T-cell (primary cell): ENCODE measurements around the gene RASSF3. TPM values are rescaled to one million over a fixed set of nuclear protein-coding genes. Genes with fewer than 3 reads are reported as not detected.
A peak's percentile ranks its signal among the peaks of the same experiment; 100 is the strongest.

Source experiments
- ATAC-seq, 4 experiments: fragments of 200-7000 bp in 3 of 4; fragments of 150-1000 bp in 1 of 4; cut with Tn5 transposase; replicated peaks in 1 of 4; 1 replicate in 3 of 4; 2 replicates in 1 of 4; pipeline ENCODE4 v1.10.0; 2021; ENCODE audit warnings: moderate library complexity in 3 of 4, mild to moderate bottlenecking in 2 of 4, moderate number of reproducible peaks in 1 of 4
- CTCF ChIA-PET, 2 donors: fragments of 300-600 bp; sonication (Branson Sonifier 250); formaldehyde crosslinking; loops; one replicate each; lab custom pipeline; 2022; ENCODE audit warnings: antibody characterized with exemption in 2 of 2; lab: Charles Lee
- POLR2A ChIA-PET, 2 donors: fragments of 300-600 bp; sonication (Branson Sonifier 250); formaldehyde crosslinking; loops; one replicate each; lab custom pipeline; 2022; ENCODE audit warnings: antibody characterized with exemption in 2 of 2; lab: Charles Lee
- DNase-seq, 35 experiments: peaks; one replicate each; pipeline versions ENCODE4 v3.0.0 to v3.0.0-alpha.2; 2013 to 2023
- H3K27ac ChIP-seq: one replicate; pipeline ENCODE4 v1.5.1; 2013; ENCODE audit warnings: low read length
- H3K27me3 ChIP-seq, 2 experiments: replicated peaks in 1 of 2; 1 replicate in 1 of 2; 2 replicates in 1 of 2; pipeline versions ENCODE4 v1.6.1 to v1.7.0; 2013; ENCODE audit warnings: low read length in 1 of 2, mixed read lengths in 1 of 2; ENCODE audit not compliant: control insufficient read depth in 2 of 2, insufficient read depth in 2 of 2; ENCODE audit errors: extremely low read depth in 1 of 2
- H3K36me3 ChIP-seq, 2 donors: 1 replicate in 1 of 2; 2 replicates in 1 of 2; pipeline versions ENCODE4 v1.6.1 to v1.7.0; 2013; ENCODE audit warnings: low read length in 1 of 2; ENCODE audit not compliant: control insufficient read depth in 2 of 2, insufficient read depth in 1 of 2; ENCODE audit errors: extremely low read depth in 1 of 2
- H3K4me1 ChIP-seq, 2 experiments: 1 replicate in 1 of 2; 2 replicates in 1 of 2; pipeline versions ENCODE4 v1.6.1 to v1.7.0; 2013; ENCODE audit warnings: low read length in 2 of 2, mixed read lengths in 1 of 2; ENCODE audit not compliant: insufficient read depth in 2 of 2, control insufficient read depth in 1 of 2; ENCODE audit errors: extremely low read depth in 1 of 2
- H3K4me3 ChIP-seq, 2 donors: 1 replicate in 1 of 2; 2 replicates in 1 of 2; pipeline versions ENCODE4 v1.5.1 to v1.7.0; 2013; ENCODE audit warnings: mild to moderate bottlenecking in 2 of 2, low read length in 1 of 2, moderate library complexity in 1 of 2; ENCODE audit not compliant: control insufficient read depth in 1 of 2; ENCODE audit errors: extremely low read depth in 1 of 2
- H3K9me3 ChIP-seq: 2 replicates; pipeline ENCODE4 v1.7.0; 2013
- H3K27ac Mint-ChIP-seq, 2 donors: one replicate each; pipeline ENCODE4 v1.8.0; 2020 to 2021; ENCODE audit warnings: mild to moderate bottlenecking in 2 of 2, mixed read lengths in 2 of 2
- H3K27me3 Mint-ChIP-seq, 2 donors: one replicate each; pipeline ENCODE4 v1.8.0; 2021 to 2022; ENCODE audit warnings: mixed read lengths in 2 of 2
- H3K36me3 Mint-ChIP-seq: one replicate; pipeline ENCODE4 v1.8.0; 2021; ENCODE audit warnings: mixed read lengths
- H3K4me1 Mint-ChIP-seq, 3 donors: one replicate each; pipeline ENCODE4 v1.8.0; 2020 to 2022; ENCODE audit warnings: mixed read lengths in 3 of 3, mild to moderate bottlenecking in 1 of 3
- H3K4me3 Mint-ChIP-seq, 3 donors: one replicate each; pipeline ENCODE4 v1.8.0; 2020 to 2022; ENCODE audit warnings: mild to moderate bottlenecking in 3 of 3, mixed read lengths in 3 of 3, moderate library complexity in 3 of 3
- H3K9me3 Mint-ChIP-seq, 3 donors: one replicate each; pipeline ENCODE4 v1.8.0; 2020 to 2022; ENCODE audit warnings: mixed read lengths in 3 of 3
- WGBS: methylation state at CpG from one replicate; pipeline ENCODE4 v1.1.5; 2013; ENCODE audit warnings: missing lambda C conversion rate; ENCODE audit not compliant: insufficient coverage; 5-methylcytosine and 5-hydroxymethylcytosine counted together
- total RNA-seq, 35 experiments: library from RNA in 6 of 35; stranded (reverse) in 6 of 35; fragments of 120-200 nt in 1 of 35; gene quantifications; one replicate each; pipeline versions ENCODE4 v1.2.1 to v1.2.4 and lab custom pipeline; 2013 to 2026

The RASSF3 gene
- total RNA-seq, 5 donors from 2014 or later (not counting 1 experiment from before 2014, with no cell fraction given), result 113 to 167 (median 149) TPM

GRCh38 chr12:64670019-64670418 lies 59.7 kb downstream of the RASSF3 start:
- H3K4me1 ChIP-seq, result peaks cover 89 to 92% of the 10 kb centered on the region in 2 experiments
- no peaks in the 10 kb centered on the region for H3K9me3 ChIP-seq
- no peaks in the 10 kb centered on the region for H3K9me3 Mint-ChIP-seq
- H3K4me1 Mint-ChIP-seq, result peaks cover 93 to 97% (median 94%) of the 10 kb centered on the region in 3 donors
- CTCF ChIA-PET, result interaction anchor here (0.6 to 3.7 kb wide), 30 partner anchors 9 to 1874 kb away, joined by 3 to 34 read pairs (median 4); no protein-coding TSS in a partner anchor
- H3K36me3 ChIP-seq, result no peaks in the 10 kb centered on the region
- H3K4me3 Mint-ChIP-seq, result peak overlapping the region; percentile 76 to 90 (median 82)
- peak in 4 of 35 experiments; percentile 12 to 58 (median 27) for DNase-seq
- ATAC-seq, result no peak
- peak overlapping the region; percentile 56 to 75 for H3K4me3 ChIP-seq
- WGBS, result 0% methylated on average over 2 of the region's 4 CpGs
- H3K27me3 Mint-ChIP-seq, result no peaks in the 10 kb centered on the region
- H3K27me3 ChIP-seq, result no peaks in the 10 kb centered on the region
- H3K36me3 Mint-ChIP-seq, result peaks cover 7% of the 10 kb centered on the region
- POLR2A ChIA-PET, result interaction anchor here (0.6 to 2.9 kb wide), 26 partner anchors 9 to 1632 kb away, joined by 3 to 32 read pairs (median 4); partner anchors contain the start of genes HELB (in 1 of the 2) and KICS2 (in 1 of the 2)
- peak overlapping the region; percentile 97 to 99 for H3K27ac Mint-ChIP-seq
- H3K27ac ChIP-seq, result peak overlapping the region; percentile 91

GRCh38 chr12:64670919-64671639 lies 60.8 kb downstream of the RASSF3 start:
- Mint-ChIP-seq H3K27me3 (no peaks in the 10 kb centered on the region), H3K27ac (peak overlapping the region; percentile 97 to 99), H3K36me3 (peaks cover 7% of the 10 kb centered on the region), H3K4me3 (peak overlapping the region; percentile 76 to 90 (median 82)), H3K4me1 (peaks cover 90 to 95% (median 92%) of the 10 kb centered on the region in 3 donors), H3K9me3 (no peaks in the 10 kb centered on the region)
- ChIA-PET POLR2A (interaction anchor here in 1 of 2 donors (1.6 kb wide), 1 partner anchor 15 kb away, joined by 6 read pairs; no protein-coding TSS in a partner anchor), CTCF (interaction anchor here (0.5 kb wide), 2 partner anchors 14 to 25 kb away, joined by 3 to 8 read pairs; no protein-coding TSS in a partner anchor)
- DNase-seq (peak in 1 of 35 experiments; percentile 51), ATAC-seq (no peak)
- H3K27ac ChIP-seq, result peak overlapping the region; percentile 91
- WGBS, result no CpG with 5 or more reads among the region's 8 CpGs
- peak overlapping the region in 1 of 2 donors; percentile 46 for H3K4me3 ChIP-seq
- H3K27me3 ChIP-seq, result no peaks in the 10 kb centered on the region
- H3K9me3 ChIP-seq, result no peaks in the 10 kb centered on the region
- peaks cover 91 to 92% of the 10 kb centered on the region in 2 experiments for H3K4me1 ChIP-seq
- no peaks in the 10 kb centered on the region for H3K36me3 ChIP-seq

- Mint-ChIP-seq H3K4me1 (peaks cover 88 to 95% (median 92%) of the 10 kb centered on the region in 3 donors), H3K9me3 (no peaks in the 10 kb centered on the region), H3K27me3 (no peaks in the 10 kb centered on the region), H3K27ac (peak overlapping the region; percentile 97 to 99), H3K36me3 (peaks cover 7% of the 10 kb centered on the region), H3K4me3 (peak overlapping the region; percentile 76 to 90 (median 82))
- ChIA-PET POLR2A (no interaction called here), CTCF (no interaction called here)
- Histone ChIP-seq H3K4me3 (no peak overlapping the region), H3K9me3 (no peaks in the 10 kb centered on the region), H3K36me3 (no peaks in the 10 kb centered on the region), H3K27ac (peak overlapping the region; percentile 91), H3K27me3 (no peaks in the 10 kb centered on the region), H3K4me1 (peaks cover 87 to 95% of the 10 kb centered on the region in 2 experiments)
- no peak for DNase-seq
- no peak for ATAC-seq
- no CpG with 5 or more reads among the region's 4 CpGs for WGBS
Observed at GRCh38 chr12:64671681-64672080, 61.4 kb downstream of the RASSF3 start.

GRCh38 chr12:64672925-64673409 lies 62.7 kb downstream of the RASSF3 start:
- WGBS, result 3% methylated on average over 5 of the region's 8 CpGs
- H3K36me3 Mint-ChIP-seq, result peaks cover 10% of the 10 kb centered on the region

GRCh38 chr12:64673490-64674169 lies 63.3 kb downstream of the RASSF3 start:
- H3K27me3 ChIP-seq, result no peaks in the 10 kb centered on the region
- Mint-ChIP-seq H3K27me3 (no peaks in the 10 kb centered on the region), H3K4me1 (peaks cover 88 to 95% (median 92%) of the 10 kb centered on the region in 3 donors), H3K27ac (peak overlapping the region; percentile 99 to 100), H3K36me3 (peaks cover 10% of the 10 kb centered on the region), H3K9me3 (no peaks in the 10 kb centered on the region), H3K4me3 (peak overlapping the region; percentile 63 to 90 (median 74))
- CTCF ChIA-PET, result interaction anchor here (0.5 to 1.1 kb wide), 3 partner anchors 10 to 124 kb away, joined by 3 to 6 read pairs (median 4); no protein-coding TSS in a partner anchor
- DNase-seq, result no peak
- H3K27ac ChIP-seq, result peak overlapping the region; percentile 91
- H3K9me3 ChIP-seq, result no peaks in the 10 kb centered on the region
- WGBS, result 85% methylated on average over 3 of the region's 9 CpGs
- peaks cover 87 to 95% of the 10 kb centered on the region in 2 experiments for H3K4me1 ChIP-seq
- POLR2A ChIA-PET, result interaction anchor here (0.6 to 0.9 kb wide), 3 partner anchors 9 to 217 kb away, joined by 3 to 4 read pairs (median 3); no protein-coding TSS in a partner anchor
- ATAC-seq, result no peak
- H3K4me3 ChIP-seq, result peak overlapping the region in 1 of 2 donors; percentile 45
- no peaks in the 10 kb centered on the region for H3K36me3 ChIP-seq

More at GRCh38 chr12:64672925-64673409, 62.7 kb downstream of the RASSF3 start:
- no peak for ATAC-seq
- no peaks in the 10 kb centered on the region for H3K27me3 ChIP-seq
- no peaks in the 10 kb centered on the region for H3K27me3 Mint-ChIP-seq
- H3K4me3 Mint-ChIP-seq, result peak overlapping the region; percentile 63 to 90 (median 74)
- POLR2A ChIA-PET, result interaction anchor here (0.6 to 0.9 kb wide), 2 partner anchors 51 to 216 kb away, joined by 3 read pairs; no protein-coding TSS in a partner anchor
- peaks cover 87 to 95% of the 10 kb centered on the region in 2 experiments for H3K4me1 ChIP-seq
- H3K4me3 ChIP-seq, result no peak overlapping the region
- DNase-seq, result peak in 13 of 35 experiments; percentile 11 to 75 (median 45)
- no peaks in the 10 kb centered on the region for H3K9me3 Mint-ChIP-seq
- peaks cover 88 to 95% (median 92%) of the 10 kb centered on the region in 3 donors for H3K4me1 Mint-ChIP-seq
- peak overlapping the region; percentile 91 for H3K27ac ChIP-seq
- H3K36me3 ChIP-seq, result no peaks in the 10 kb centered on the region
- H3K9me3 ChIP-seq, result no peaks in the 10 kb centered on the region
- peak overlapping the region; percentile 99 to 100 for H3K27ac Mint-ChIP-seq
- CTCF ChIA-PET, result interaction anchor here in 1 of 2 donors (1.1 kb wide), 1 partner anchor 25 kb away, joined by 6 read pairs; no protein-coding TSS in a partner anchor
